ENCODE measurements around the gene CYFIP1. TPM values are rescaled to one million over a fixed set of nuclear protein-coding genes. Genes with fewer than 3 reads are reported as not detected.

CYFIP1 gene
- total RNA-seq, 2 donors from 2014 or later = 134 to 139 TPM

- H3K27ac Mint-ChIP-seq = no peak overlapping the region
- no peak overlapping the region for H3K4me3 Mint-ChIP-seq
Observed at GRCh38 chr15:22918056-22918455, 62.1 kb downstream of the CYFIP1 start.

GRCh38 chr15:22917556-22917955 is 62.6 kb downstream of the CYFIP1 start:
- 94% methylated on average over 16 to 18 of the region's 18 CpGs for WGBS, 2 experiments (ENCODE audit: insufficient coverage in 1 of 2, insufficient read length in 1 of 2)

More at GRCh38 chr15:22918056-22918455, 62.1 kb downstream of the CYFIP1 start:
- Histone ChIP-seq H3K27ac (ENCODE audit: low read depth, low read length) (no peak overlapping the region), H3K9ac (ENCODE audit: extremely low read depth, low read length, poor library complexity, severe bottlenecking) (no peak overlapping the region), H3K4me1 (ENCODE audit: control insufficient read depth, insufficient read depth, low read length) (no peaks in the 10 kb centered on the region), H3K4me3 (ENCODE audit: low read length) (no peak overlapping the region), H3K9me3 (ENCODE audit: control insufficient read depth, low read length) (no peaks in the 10 kb centered on the region), H3K36me3 (ENCODE audit: control insufficient read depth, insufficient read depth, low read length) (peaks cover 55% of the 10 kb centered on the region), H3K27me3 (ENCODE audit: control insufficient read depth, insufficient read depth, low read length, poor library complexity, severe bottlenecking) (no peaks in the 10 kb centered on the region)
- Mint-ChIP-seq H3K36me3 (ENCODE audit: low read depth) (peaks cover 68% of the 10 kb centered on the region), H3K4me1 (no peaks in the 10 kb centered on the region), H3K9me3 (no peaks in the 10 kb centered on the region), H3K27me3 (ENCODE audit: insufficient read depth) (no peaks in the 10 kb centered on the region)
- DNase-seq = no peak
- no peak for TF ChIP-seq CTCF (conservative IDR thresholded peaks at IDR 0.05)
- WGBS, 2 experiments (ENCODE audit: insufficient coverage in 1 of 2, insufficient read length in 1 of 2) = 96 to 97% methylated on average over 7 to 9 of the region's 9 CpGs

GRCh38 chr15:22916606-22917350 is 63.4 kb downstream of the CYFIP1 start:
- H3K9me3 Mint-ChIP-seq = no peaks in the 10 kb centered on the region
- DNase-seq = no peak

More at GRCh38 chr15:22917556-22917955, 62.6 kb downstream of the CYFIP1 start:
- TF ChIP-seq CTCF (conservative IDR thresholded peaks at IDR 0.05) = no peak
- no peaks in the 10 kb centered on the region for H3K27me3 Mint-ChIP-seq (ENCODE audit: insufficient read depth)
- H3K9me3 Mint-ChIP-seq = no peaks in the 10 kb centered on the region
- no peak overlapping the region for H3K9ac ChIP-seq (ENCODE audit: extremely low read depth, low read length, poor library complexity, severe bottlenecking)
- H3K4me1 Mint-ChIP-seq = no peaks in the 10 kb centered on the region
- H3K4me1 ChIP-seq (ENCODE audit: control insufficient read depth, insufficient read depth, low read length) = no peaks in the 10 kb centered on the region
- H3K27ac Mint-ChIP-seq = no peak overlapping the region
- no peak overlapping the region for H3K4me3 ChIP-seq (ENCODE audit: low read length)
- no peaks in the 10 kb centered on the region for H3K9me3 ChIP-seq (ENCODE audit: control insufficient read depth, low read length)
- no peaks in the 10 kb centered on the region for H3K27me3 ChIP-seq (ENCODE audit: control insufficient read depth, insufficient read depth, low read length, poor library complexity, severe bottlenecking)
- no peak overlapping the region for H3K4me3 Mint-ChIP-seq
- no peak for DNase-seq
- H3K27ac ChIP-seq (ENCODE audit: low read depth, low read length) = no peak overlapping the region
- H3K36me3 Mint-ChIP-seq (ENCODE audit: low read depth) = peaks cover 70% of the 10 kb centered on the region
- H3K36me3 ChIP-seq (ENCODE audit: control insufficient read depth, insufficient read depth, low read length) = peaks cover 58% of the 10 kb centered on the region

More at GRCh38 chr15:22916606-22917350, 63.4 kb downstream of the CYFIP1 start:
- Histone ChIP-seq H3K9ac (ENCODE audit: extremely low read depth, low read length, poor library complexity, severe bottlenecking) (no peak overlapping the region), H3K9me3 (ENCODE audit: control insufficient read depth, low read length) (no peaks in the 10 kb centered on the region), H3K27me3 (ENCODE audit: control insufficient read depth, insufficient read depth, low read length, poor library complexity, severe bottlenecking) (no peaks in the 10 kb centered on the region), H3K4me1 (ENCODE audit: control insufficient read depth, insufficient read depth, low read length) (no peaks in the 10 kb centered on the region), H3K36me3 (ENCODE audit: control insufficient read depth, insufficient read depth, low read length) (peaks cover 59% of the 10 kb centered on the region), H3K27ac (ENCODE audit: low read depth, low read length) (no peak overlapping the region), H3K4me3 (ENCODE audit: low read length) (no peak overlapping the region)
- peak overlapping the region; percentile 31 for H3K27ac Mint-ChIP-seq
- TF ChIP-seq CTCF (conservative IDR thresholded peaks at IDR 0.05) = no peak
- 94 to 96% methylated on average over 27 to 36 of the region's 36 CpGs for WGBS, 2 experiments (ENCODE audit: insufficient coverage in 1 of 2, insufficient read length in 1 of 2)
- peaks cover 71% of the 10 kb centered on the region for H3K36me3 Mint-ChIP-seq (ENCODE audit: low read depth)
- H3K4me1 Mint-ChIP-seq = no peaks in the 10 kb centered on the region
- H3K4me3 Mint-ChIP-seq = no peak overlapping the region
- no peaks in the 10 kb centered on the region for H3K27me3 Mint-ChIP-seq (ENCODE audit: insufficient read depth)
